Right lobe of liver (tissue), 6 donors: Measurements from ENCODE around the gene TAS2R40. TPM values are rescaled to one million over a fixed set of nuclear protein-coding genes. Genes with fewer than 3 reads are reported as not detected.

Experiments
- ATAC-seq, 4 donors: fragments of 200-7000 bp; cut with Tn5 transposase; one replicate each; pipeline ENCODE4 v1.9.1; 2020; ENCODE audit warnings: mild to moderate bottlenecking in 4 of 4, moderate library complexity in 4 of 4
- DNase-seq, 3 donors: peaks; one replicate each; pipeline ENCODE4 v3.0.0-alpha.2; 2020
- H3K27ac ChIP-seq, 3 donors: fragments of 200-600 bp; one replicate each; pipeline ENCODE4 v1.8.0; 2022
- H3K27me3 ChIP-seq, 2 donors: fragments of 200-600 bp; one replicate each; pipeline ENCODE4 v1.8.0; 2022
- H3K36me3 ChIP-seq, 4 donors: fragments of 200-600 bp; sonication (generic) in 1 of 4; one replicate each; pipeline versions ENCODE4 v1.5.1 to v1.8.0; 2017 to 2022; ENCODE audit warnings: control low read depth in 1 of 4
- H3K4me1 ChIP-seq, 4 donors: fragments of 200-600 bp; sonication (generic) in 1 of 4; one replicate each; pipeline versions ENCODE4 v1.5.1 to v1.8.0; 2017 to 2022; ENCODE audit warnings: control low read depth in 1 of 4
- H3K4me3 ChIP-seq, 3 donors: fragments of 200-600 bp; one replicate each; pipeline ENCODE4 v1.8.0; 2022
- H3K9me3 ChIP-seq, 4 donors: fragments of 200-600 bp; sonication (generic) in 1 of 4; one replicate each; pipeline versions ENCODE4 v1.5.1 to v1.8.0; 2017 to 2022; ENCODE audit warnings: control low read depth in 1 of 4
- POLR2A ChIP-seq: fragments of 450-650 bp; IDR thresholded peaks from one replicate; pipeline ENCODE4 v1.6.1; 2017; ENCODE audit warnings: antibody characterized with exemption, mild to moderate bottlenecking
- WGBS: methylation state at CpG from one replicate; pipeline ENCODE4 v1.1.6; 2018; ENCODE audit warnings: low coverage, low lambda C conversion rate; ENCODE audit not compliant: insufficient coverage; ENCODE audit errors: missing lambda C conversion rate; 5-methylcytosine and 5-hydroxymethylcytosine counted together
- intact Hi-C, 2 donors: fragments of 100-400 bp; cut with DNase I; formaldehyde crosslinking; loops; one replicate each; pipeline versions ENCODE4 v1.11.2 to v1.14.1; 2022
- total RNA-seq, 6 experiments: library from RNA; depleted of rRNA in 2 of 6; stranded (reverse); fragments of >200 nt in 2 of 6; fragmentation: NEBNext Ultra II Directional in 3 of 6; extraction: Animal tissue kit (Norgen Biotek cat#: 25700) in 3 of 6; gene quantifications; one replicate each; pipeline versions ENCODE4 v1.1.0 to v1.2.4, GENCODE V29; 2016 to 2023
- TF ChIP-seq, protein P1 (sequence below), 4 donors: fragments of 200-600 bp in 3 of 4; fragments of 450-650 bp in 1 of 4; IDR thresholded peaks; one replicate each; pipeline versions ENCODE4 v1.5.1 to v1.8.0; 2016 to 2022; ENCODE audit warnings: antibody characterized with exemption in 4 of 4, mild to moderate bottlenecking in 2 of 4
- donor health status: DM: no; HTN: yes; CAD: no.
- donor health status: DM: no; HTN: no; CAD: no.
- donor health status: DM: no; HTN: no; CAD: no.
- donor health status: DM: no; HTN: yes; CAD: no.
- donor health status: DM: no; HTN: yes; CAD: no.

Gene TAS2R40
- total RNA-seq, 6 experiments from 2014 or later: not detected

DNA sequence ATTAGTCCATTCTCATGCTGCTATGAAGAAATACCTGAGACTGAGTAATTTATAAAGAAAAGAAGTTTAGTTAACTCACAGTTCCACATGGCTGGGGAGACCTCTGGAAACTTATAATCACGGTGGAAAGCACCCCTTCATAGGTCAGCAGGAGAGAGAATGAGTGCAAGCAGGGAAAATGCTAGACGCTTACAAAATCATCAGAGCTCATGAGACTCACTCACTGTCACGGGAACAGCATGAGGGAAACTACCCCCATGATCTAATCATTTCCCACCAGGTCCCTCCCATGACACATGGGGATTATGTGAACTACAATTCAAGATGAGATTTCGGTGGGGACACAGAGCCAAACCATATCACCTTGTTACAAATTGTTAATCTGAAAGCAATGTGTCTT, 22.8 kb upstream of the TAS2R40 start:
- DNase-seq (no peak), ATAC-seq (no peak)
- Histone ChIP-seq H3K36me3 (no peaks in the 10 kb centered on the region), H3K4me1 (no peaks in the 10 kb centered on the region), H3K27me3 (no peaks in the 10 kb centered on the region), H3K9me3 (no peaks in the 10 kb centered on the region), H3K27ac (no peak overlapping the region), H3K4me3 (no peak overlapping the region)
- no peak for TF ChIP-seq POLR2A
- TF ChIP-seq, protein P1, sequence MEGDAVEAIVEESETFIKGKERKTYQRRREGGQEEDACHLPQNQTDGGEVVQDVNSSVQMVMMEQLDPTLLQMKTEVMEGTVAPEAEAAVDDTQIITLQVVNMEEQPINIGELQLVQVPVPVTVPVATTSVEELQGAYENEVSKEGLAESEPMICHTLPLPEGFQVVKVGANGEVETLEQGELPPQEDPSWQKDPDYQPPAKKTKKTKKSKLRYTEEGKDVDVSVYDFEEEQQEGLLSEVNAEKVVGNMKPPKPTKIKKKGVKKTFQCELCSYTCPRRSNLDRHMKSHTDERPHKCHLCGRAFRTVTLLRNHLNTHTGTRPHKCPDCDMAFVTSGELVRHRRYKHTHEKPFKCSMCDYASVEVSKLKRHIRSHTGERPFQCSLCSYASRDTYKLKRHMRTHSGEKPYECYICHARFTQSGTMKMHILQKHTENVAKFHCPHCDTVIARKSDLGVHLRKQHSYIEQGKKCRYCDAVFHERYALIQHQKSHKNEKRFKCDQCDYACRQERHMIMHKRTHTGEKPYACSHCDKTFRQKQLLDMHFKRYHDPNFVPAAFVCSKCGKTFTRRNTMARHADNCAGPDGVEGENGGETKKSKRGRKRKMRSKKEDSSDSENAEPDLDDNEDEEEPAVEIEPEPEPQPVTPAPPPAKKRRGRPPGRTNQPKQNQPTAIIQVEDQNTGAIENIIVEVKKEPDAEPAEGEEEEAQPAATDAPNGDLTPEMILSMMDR (IDR thresholded peaks at IDR 0.05): no peak
- WGBS: 59% methylated on average over 4 of the region's 4 CpGs
- intact Hi-C loops: no loop called here

DNA sequence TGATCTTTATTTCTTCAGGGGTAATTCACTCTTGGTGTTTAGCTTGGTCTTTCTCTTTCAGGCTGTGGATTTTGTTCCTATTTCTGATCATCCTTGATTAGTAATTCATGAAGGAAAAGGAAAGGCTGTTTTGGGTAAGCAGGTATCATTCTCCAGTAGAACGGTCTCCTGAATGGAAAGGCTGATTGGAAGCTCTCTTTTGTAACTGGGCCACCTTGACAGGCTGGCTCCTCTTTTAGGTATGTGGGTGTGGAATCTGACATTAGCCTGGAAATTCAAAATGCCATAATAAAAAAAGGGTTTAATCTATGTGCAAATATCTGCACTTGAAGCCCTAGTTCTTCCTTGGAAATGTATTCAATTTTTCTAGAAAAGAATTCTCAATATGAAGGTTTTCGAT, 19.7 kb upstream of the TAS2R40 start:
- H3K36me3 ChIP-seq: no peaks in the 10 kb centered on the region
- no peaks in the 10 kb centered on the region for H3K4me1 ChIP-seq
- no peak overlapping the region for H3K4me3 ChIP-seq
- DNase-seq (no peak), ATAC-seq (no peak)
- H3K27ac ChIP-seq: no peak overlapping the region
- H3K27me3 ChIP-seq: no peaks in the 10 kb centered on the region
- intact Hi-C loops: no loop called here
- 91% methylated on average over 2 of the region's 2 CpGs for WGBS
- TF ChIP-seq POLR2A: no peak
- TF ChIP-seq, protein P1 (IDR thresholded peaks at IDR 0.05): no peak
- H3K9me3 ChIP-seq: no peaks in the 10 kb centered on the region

DNA sequence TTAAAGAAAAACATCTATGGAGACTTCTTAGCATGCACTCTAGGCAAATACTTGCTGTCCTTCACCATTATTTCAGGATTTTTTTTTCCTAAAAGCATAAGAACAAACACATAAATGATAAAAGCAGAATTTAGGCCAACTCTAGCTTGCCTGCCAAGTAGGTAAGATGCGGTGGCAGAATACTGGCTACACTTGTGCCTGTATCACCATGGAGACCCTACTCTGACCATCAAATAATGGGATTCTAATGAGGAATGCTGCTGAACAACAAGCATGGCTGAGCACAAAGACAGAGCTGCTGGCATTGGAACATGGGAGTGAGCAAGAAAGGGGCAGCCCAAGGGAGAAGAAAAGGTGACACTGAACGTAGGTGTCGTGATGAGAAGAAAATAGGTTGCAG, 18.5 kb upstream of the TAS2R40 start:
- 89% methylated on average over 3 of the region's 3 CpGs for WGBS
- no peaks in the 10 kb centered on the region for H3K9me3 ChIP-seq
- H3K36me3 ChIP-seq: no peaks in the 10 kb centered on the region
- intact Hi-C loops: no loop called here
- TF ChIP-seq, protein P1 (IDR thresholded peaks at IDR 0.05): no peak
- no peak for TF ChIP-seq POLR2A
- no peak overlapping the region for H3K4me3 ChIP-seq
- no peak overlapping the region for H3K27ac ChIP-seq
- no peaks in the 10 kb centered on the region for H3K27me3 ChIP-seq
- H3K4me1 ChIP-seq: no peaks in the 10 kb centered on the region
- ATAC-seq (no peak), DNase-seq (no peak)

DNA sequence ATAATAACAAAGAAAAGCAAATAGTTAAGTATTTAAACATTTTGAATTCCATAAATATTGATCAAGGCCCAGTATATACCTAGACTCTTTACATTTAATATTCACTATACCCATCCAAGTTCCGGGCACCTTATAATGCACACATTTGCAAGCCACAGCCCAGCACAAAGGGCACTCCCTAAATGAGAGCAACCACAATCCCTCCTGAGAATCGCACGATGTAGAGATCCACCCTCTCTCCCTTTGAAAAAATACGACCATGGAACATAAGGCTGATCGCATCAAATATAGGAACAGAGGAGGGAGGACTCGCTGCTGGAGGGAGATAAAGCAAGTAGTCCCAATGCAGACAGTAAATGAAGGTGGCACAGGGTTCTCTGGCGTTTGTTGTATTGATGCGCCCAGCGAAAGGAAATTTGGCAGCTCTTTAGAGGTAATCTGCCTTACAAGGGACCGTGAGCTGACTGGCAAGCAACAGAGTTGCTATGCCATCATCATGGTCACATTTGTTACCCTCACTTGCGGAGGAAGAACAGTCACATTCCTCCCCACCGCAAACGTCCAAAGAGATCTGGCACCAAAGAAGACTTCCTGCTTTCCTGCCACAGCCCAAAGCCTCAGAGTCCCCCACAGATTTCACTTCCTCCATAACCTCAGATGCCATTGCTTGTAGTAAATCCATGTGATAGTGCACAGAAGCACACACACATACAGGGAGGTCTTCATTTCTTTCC, 16.1 kb upstream of the TAS2R40 start:
- Histone ChIP-seq H3K4me1 (no peaks in the 10 kb centered on the region), H3K27me3 (no peaks in the 10 kb centered on the region), H3K4me3 (no peak overlapping the region), H3K36me3 (no peaks in the 10 kb centered on the region), H3K9me3 (no peaks in the 10 kb centered on the region), H3K27ac (no peak overlapping the region)
- 56% methylated on average over 13 of the region's 13 CpGs for WGBS
- DNase-seq: no peak
- ATAC-seq: peak; percentile 44 to 72 (median 68)
- no peak for TF ChIP-seq POLR2A
- TF ChIP-seq, protein P1 (IDR thresholded peaks at IDR 0.05): no peak
- intact Hi-C loops: no loop called here
